ENCODE measurements around the gene MSRB1.
"Not testable (repeated sequence)": the region's sequence is repeated elsewhere in the genome, so short reads cannot be mapped to it uniquely, and the experiment has no call there.

MSRB1 gene

GRCh38 chr16:1941162-1942046 is 1.6 kb downstream of the MSRB1 start:
- DNase-seq (ENCODE audit: extremely low read depth, low read depth) = no peak
- H3K4me3 ChIP-seq (replicated peaks; ENCODE audit: low read depth, low read length) = 0 out of 2 replicates have a peak overlapping the region, but pooled peaks have one; percentile 80
- TF ChIP-seq, protein P1, sequence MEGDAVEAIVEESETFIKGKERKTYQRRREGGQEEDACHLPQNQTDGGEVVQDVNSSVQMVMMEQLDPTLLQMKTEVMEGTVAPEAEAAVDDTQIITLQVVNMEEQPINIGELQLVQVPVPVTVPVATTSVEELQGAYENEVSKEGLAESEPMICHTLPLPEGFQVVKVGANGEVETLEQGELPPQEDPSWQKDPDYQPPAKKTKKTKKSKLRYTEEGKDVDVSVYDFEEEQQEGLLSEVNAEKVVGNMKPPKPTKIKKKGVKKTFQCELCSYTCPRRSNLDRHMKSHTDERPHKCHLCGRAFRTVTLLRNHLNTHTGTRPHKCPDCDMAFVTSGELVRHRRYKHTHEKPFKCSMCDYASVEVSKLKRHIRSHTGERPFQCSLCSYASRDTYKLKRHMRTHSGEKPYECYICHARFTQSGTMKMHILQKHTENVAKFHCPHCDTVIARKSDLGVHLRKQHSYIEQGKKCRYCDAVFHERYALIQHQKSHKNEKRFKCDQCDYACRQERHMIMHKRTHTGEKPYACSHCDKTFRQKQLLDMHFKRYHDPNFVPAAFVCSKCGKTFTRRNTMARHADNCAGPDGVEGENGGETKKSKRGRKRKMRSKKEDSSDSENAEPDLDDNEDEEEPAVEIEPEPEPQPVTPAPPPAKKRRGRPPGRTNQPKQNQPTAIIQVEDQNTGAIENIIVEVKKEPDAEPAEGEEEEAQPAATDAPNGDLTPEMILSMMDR (IDR thresholded peaks at IDR 0.05; ENCODE audit: low read depth, low read length, missing control alignments) = no peak

DNA sequence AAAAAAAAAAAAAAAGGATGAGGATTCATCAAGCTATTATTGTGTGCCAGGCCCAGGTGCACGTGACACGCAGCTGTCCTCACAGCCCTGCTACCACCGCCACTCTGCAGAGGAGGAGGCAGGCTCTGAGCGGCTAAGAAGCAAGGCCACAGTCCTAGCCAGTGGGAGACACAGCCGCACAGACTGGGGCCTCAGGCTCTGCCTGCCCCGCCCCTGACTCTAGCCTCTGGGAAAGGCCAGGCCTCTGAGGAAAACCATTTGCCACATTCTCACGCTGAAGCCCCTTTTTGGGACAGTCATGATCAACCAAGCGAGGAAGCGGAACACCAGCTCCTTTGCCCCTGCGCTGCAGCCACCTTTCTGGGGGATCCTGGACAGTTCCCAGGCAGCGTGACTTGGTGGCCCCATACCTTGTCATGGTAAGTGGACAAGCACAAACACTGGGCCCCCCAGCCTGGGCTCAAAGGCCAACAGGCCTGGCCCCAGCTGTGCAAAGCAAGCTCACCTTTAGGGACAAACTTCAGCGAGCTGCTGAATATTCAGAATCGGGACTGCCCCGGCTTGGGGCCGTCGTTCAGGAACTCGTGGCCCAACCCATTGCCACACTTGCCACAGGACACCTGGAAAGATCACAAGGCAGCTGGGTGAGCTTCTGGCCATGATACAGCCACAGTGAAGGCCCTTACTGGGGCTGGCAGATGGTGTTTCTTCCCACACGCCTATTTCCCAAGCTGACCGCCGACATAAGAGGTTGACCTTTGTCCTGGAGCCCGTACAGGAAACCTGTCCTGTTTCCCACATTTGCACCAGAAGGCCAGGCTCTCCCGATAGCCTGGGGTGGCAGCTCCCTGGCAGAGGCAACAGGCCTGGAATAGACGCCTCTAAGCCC is 2.5 kb downstream of the MSRB1 start:
- TF ChIP-seq, protein P1 (IDR thresholded peaks at IDR 0.05; ENCODE audit: low read depth, low read length, missing control alignments) = no peak
- H3K4me3 ChIP-seq (replicated peaks; ENCODE audit: low read depth, low read length) = no peak overlapping the region
- no peak for DNase-seq (ENCODE audit: extremely low read depth, low read depth)

- not testable (repeated sequence) for DNase-seq (ENCODE audit: extremely low read depth, low read depth); H3K4me3 ChIP-seq (replicated peaks; ENCODE audit: low read depth, low read length)
Observed at GRCh38 chr16:1939833-1940232, 3.2 kb downstream of the MSRB1 start.

DNA sequence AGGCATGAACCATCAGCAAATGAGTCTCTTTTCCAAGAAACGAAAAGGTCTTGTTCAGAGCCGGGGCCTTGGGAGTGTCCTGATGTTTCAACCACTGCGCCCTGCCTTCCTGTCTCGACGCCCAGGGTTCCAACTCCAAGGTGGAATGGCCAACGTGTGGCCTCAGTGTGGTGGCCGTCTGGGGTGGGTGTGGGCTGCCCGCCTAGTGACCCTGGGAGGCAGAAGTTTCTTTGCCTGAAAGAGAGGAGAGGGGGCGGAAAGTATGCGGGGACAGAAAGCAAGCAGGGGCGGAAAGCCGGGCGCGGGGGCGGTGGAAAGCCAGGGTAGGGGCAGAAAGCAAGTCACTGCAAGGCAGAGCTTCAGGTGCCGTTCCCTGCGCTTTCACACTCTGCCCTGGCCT is 4.1 kb downstream of the MSRB1 start:
- TF ChIP-seq, protein P1 (IDR thresholded peaks at IDR 0.05; ENCODE audit: low read depth, low read length, missing control alignments) = no peak
- DNase-seq (ENCODE audit: extremely low read depth, low read depth) = no peak
- no peak overlapping the region for H3K4me3 ChIP-seq (replicated peaks; ENCODE audit: low read depth, low read length)

GRCh38 chr16:1938316-1938715 is 4.7 kb downstream of the MSRB1 start:
- no peak overlapping the region for H3K4me3 ChIP-seq (replicated peaks; ENCODE audit: low read depth, low read length)
- DNase-seq (ENCODE audit: extremely low read depth, low read depth) = no peak
- TF ChIP-seq, protein P1 (IDR thresholded peaks at IDR 0.05; ENCODE audit: low read depth, low read length, missing control alignments) = no peak

GRCh38 chr16:1936945-1937479 is 6.0 kb downstream of the MSRB1 start:
- no peak overlapping the region for H3K4me3 ChIP-seq (replicated peaks; ENCODE audit: low read depth, low read length)
- DNase-seq (ENCODE audit: extremely low read depth, low read depth) = no peak
- TF ChIP-seq, protein P1 (IDR thresholded peaks at IDR 0.05; ENCODE audit: low read depth, low read length, missing control alignments) = no peak
